NT2/D1 (cell line): ENCODE results near the gene DNAI2.

ENCODE experiments used
- SUZ12 ChIP-seq: IDR thresholded peaks from 2 replicates; pipeline ENCODE4 v1.6.1; 2011; ENCODE audit not compliant: insufficient read length, insufficient read depth; ENCODE audit errors: extremely low read depth
- YY1 ChIP-seq: IDR thresholded peaks from 2 replicates; pipeline ENCODE4 v1.6.1; 2011; ENCODE audit not compliant: insufficient read length, insufficient read depth

DNA sequence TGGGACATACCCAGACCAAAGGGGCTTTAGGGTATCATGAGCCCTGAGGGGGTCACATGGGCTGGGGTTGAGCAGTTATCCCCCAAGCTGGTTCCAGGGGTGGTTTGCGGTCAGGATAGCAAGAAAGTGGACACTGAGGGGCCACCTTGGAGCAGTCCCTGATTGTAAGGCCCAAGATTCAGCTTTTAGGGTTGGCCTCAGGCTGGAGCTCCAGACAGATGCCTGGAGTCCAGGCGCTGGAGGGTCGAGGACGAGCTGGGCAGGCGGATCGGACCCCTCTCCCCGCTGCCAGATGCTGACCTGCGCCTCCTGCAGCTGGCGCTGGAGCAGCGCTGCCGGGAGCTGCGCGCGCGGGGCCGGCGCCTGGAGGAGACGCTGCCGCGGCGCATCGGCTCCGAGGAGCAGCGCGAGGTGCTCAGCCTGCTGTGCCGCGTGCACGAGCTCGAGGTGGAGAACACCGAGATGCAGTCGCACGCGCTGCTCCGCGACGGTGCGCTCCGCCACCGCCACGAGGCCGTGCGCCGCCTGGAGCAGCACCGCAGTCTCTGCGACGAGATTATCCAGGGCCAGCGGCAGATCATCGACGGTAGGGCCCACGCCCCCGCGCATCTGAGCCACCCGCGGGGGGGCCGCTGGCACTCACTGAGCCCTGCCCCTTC lies 77.6 kb downstream of the DNAI2 start:
- peak; percentile 78 for TF ChIP-seq SUZ12
- TF ChIP-seq YY1, result no peak
